ENCODE results near the gene MRPL40.
A peak's percentile ranks its signal among the peaks of the same experiment; 100 is the strongest.
"Not testable (repeated sequence)": the region's sequence is repeated elsewhere in the genome, so short reads cannot be mapped to it uniquely, and the experiment has no call there.

The MRPL40 gene

DNA sequence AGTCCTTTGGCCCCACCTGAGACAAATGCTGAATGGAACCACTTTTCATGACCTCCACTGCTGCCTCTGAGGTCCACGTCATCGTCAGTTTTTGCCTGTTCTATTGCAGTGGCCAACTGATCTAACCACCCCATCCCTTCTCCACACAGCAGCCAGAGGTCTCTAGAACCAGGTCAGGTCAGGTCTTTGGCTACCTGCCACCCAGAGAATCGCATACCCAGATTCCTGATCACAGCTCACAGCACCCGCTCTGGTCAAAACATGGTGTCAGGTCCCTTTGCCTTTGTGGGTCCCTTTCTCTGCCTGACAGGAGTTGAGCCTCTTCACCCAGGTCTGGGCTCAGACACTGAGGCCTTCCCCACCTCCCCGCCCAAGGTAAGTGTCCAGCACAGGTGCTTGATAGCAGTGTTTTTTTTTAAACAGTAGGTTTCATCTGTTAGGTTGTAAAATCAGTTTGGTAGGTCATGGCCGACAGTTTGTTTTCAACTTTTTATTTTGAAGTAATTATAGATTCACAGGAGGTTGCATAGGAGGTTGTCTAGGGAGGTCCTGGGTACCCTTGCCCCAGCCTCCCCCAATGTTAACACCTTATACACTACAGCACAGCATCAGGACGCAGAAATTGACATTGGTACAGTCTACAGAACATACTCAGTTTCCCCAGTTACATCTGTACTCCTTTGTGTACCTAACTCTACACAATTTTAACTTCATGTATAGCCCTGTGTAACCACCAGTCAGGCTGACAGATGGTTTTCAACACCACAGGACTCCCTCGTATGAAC is 8.3 kb downstream of the MRPL40 start:
- DNase-seq (ENCODE audit: low spot score): no peak

GRCh38 chr22:19442166-19442565 is 9.8 kb downstream of the MRPL40 start:
- DNase-seq (ENCODE audit: low spot score): no peak

DNA sequence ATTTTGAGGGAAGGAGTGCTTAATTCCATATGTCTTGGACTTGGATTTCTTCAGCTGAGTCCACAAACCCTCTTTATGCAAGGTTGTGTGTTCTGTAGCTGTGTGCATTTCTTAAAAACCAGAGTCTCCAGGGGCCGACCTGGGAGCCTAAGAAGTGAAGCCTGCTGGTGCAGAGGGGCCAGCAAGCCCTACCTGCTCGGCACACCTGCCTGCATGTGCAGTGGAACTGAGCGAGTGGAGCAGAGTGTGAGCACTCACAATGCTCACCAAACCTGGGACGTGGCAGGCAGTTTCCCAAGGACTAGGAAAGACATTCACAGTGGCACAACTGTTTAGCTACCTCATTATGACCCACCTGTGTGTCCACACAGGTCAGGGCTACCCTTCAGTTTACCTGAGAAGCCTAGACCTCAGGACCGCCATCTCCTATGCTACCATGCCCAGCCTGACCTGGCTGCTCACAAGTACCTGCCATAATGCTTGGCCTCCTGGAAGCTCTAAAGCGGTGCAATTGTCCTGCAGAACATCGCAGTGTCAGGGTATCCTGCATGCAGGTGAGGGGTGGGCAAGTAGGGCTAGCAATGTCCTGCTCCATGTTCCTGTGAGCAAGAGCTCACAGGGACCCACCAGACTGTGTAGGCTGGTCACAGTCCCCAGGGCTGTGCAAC is 11.3 kb downstream of the MRPL40 start:
- DNase-seq (ENCODE audit: low spot score): no peak

DNA sequence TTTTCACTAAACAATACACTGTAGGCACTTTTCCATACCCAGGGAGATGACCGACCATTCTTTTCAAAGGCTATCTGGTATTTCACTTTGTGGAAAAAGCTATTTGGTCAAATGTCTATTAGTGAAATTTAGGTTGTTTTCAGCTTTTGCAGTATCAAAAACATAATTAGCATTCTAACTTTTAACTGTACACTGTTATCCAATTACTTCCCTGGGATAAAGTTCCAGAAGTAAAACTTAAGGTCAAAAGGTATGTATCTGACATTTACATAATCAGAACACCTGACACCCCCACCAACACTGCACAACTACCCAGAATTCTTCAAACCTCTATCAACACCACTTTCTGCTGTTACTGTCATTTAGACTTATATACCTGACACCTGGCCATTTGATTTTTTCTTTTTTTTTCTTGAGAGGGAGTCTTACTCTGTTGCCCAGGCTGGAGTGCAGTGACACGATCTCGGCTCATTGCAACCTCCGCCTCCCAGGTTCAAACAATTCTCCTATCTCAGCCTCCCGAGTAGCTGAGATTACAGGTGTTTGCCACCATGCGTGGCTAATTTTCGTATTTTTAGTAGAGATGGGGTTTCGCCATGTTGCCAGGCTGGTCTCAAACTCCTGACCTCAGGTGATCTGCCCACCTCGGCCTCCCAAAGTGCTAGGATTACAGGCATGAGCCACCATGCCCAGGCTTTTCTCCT is 13.1 kb downstream of the MRPL40 start:
- not testable (repeated sequence) for DNase-seq (ENCODE audit: low spot score)

DNA sequence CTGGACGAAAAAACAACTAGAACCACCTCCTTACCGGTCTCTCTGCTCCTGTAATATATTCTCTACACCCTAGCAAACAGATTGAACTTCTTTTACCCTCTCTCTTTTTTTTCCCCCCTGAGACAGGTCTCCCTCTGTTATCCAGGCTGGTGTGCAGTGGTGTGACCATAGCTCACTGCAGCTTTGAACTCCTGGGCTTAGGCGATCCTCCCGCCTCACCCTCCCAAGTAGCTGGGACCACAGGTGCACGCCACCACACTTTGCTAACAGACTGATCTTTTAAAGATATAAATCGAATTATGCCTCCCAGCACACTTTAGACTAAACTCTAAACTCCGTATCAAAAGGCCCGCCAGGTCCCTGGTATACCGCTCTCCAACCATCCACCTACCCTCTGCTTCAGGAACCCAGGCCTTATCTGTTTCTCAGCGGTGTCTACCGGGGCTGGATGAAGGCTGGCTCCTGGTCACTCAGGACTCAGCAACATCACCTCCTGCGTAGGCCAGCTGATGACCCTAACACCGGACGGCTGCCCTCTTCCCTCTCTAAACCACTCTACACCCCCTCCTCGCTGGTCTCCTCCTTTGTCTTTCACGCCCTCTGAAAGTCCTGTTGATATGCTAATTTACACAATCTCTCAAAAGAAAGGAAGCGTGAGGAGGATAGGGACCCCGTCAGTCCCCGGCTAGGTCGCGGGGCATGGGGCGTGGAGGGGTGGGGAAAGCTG is 14.4 kb downstream of the MRPL40 start:
- DNase-seq (ENCODE audit: low spot score): no peak

GRCh38 chr22:19447330-19448075 is 15.2 kb downstream of the MRPL40 start, which contains the start of gene C22orf39:
Gene C22orf39 (minus strand): TSS chr22:19447711. CDS start chr22:19447688, 23 bp downstream.
- peak; percentile 96 for DNase-seq (ENCODE audit: low spot score)

GRCh38 chr22:19448076-19448607 is 15.8 kb downstream of the MRPL40 start:
- DNase-seq (ENCODE audit: low spot score): peak; percentile 78

- DNase-seq (ENCODE audit: low spot score): no peak
These were observed 16.5 kb downstream of the MRPL40 start for GRCh38 chr22:19448739-19449421.

DNA sequence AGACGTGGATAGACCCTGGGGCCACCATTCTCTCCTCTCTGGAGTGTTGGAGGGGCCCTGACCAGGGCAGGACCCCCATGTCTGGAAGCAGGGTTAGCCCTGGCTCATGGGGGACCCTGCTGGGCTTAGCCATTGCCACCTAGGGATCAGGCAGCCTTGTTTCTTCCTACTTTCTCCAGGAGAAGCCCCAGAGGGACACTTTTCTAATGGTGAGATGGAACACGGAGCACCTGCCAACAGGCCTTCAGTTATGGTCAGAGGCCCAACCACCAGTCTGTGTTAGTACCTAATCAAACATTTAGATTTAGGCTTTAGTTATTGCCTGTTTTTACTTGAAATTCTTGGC is 17.1 kb downstream of the MRPL40 start:
- no peak for DNase-seq (ENCODE audit: low spot score)

GRCh38 chr22:19450363-19451175 is 18.2 kb downstream of the MRPL40 start:
- no peak for DNase-seq (ENCODE audit: low spot score)

DNA sequence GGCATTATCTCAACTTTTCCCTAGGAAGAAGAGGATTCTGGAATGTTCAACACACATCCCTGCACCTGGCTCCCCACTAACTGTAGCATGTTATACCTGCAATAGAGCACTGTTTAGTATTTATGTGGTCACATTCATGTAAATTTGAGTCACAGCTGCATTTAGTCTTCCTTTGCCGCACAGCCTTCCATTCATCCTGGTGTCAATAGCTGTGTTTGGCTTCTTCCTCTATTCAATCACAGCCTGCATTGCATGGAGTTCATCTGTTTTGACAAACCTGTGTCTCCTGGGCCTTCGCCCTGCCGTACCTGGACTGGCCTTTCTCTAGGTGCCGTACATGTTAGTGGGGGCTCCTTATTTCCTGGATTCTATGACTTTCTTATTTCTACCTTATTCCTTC is 19.2 kb downstream of the MRPL40 start:
- no peak for DNase-seq (ENCODE audit: low spot score)

GRCh38 chr22:19453718-19454117 is 21.4 kb downstream of the MRPL40 start:
- no peak for DNase-seq (ENCODE audit: low spot score)

- DNase-seq (ENCODE audit: low spot score): no peak
These were observed 21.8 kb downstream of the MRPL40 start for GRCh38 chr22:19454156-19454555.

- no peak for DNase-seq (ENCODE audit: low spot score)
These were observed 22.7 kb downstream of the MRPL40 start for GRCh38 chr22:19455033-19455432.

- DNase-seq (ENCODE audit: low spot score): no peak
These were observed 23.4 kb downstream of the MRPL40 start for GRCh38 chr22:19455585-19456370.

GRCh38 chr22:19456541-19456940 is 24.2 kb downstream of the MRPL40 start:
- DNase-seq (ENCODE audit: low spot score): no peak

- no peak for DNase-seq (ENCODE audit: low spot score)
These were observed 25.6 kb downstream of the MRPL40 start for GRCh38 chr22:19457828-19458428.

DNA sequence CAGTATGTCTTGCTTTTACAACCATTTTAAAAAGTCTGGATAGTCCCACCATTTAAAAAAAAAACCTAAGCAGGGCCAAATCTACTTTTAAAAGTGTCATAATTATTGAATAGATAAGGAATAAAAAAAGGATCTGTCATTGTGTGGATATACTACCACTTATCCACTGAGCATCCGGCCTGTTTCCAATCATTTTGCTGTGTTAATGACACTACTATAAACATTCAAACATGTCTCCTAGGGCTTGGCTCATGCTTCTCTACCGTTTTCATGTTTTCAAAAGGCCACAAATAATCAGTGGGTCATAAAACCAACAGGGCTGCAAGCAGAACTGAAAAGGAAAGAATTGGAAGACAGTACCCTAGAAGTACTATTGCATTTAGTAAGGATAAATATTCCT is 27.7 kb downstream of the MRPL40 start:
- no peak for DNase-seq (ENCODE audit: low spot score)

Data from SK-N-DZ (cell line).